ENCODE measurements around the gene TCF25.

TCF25 gene

DNA sequence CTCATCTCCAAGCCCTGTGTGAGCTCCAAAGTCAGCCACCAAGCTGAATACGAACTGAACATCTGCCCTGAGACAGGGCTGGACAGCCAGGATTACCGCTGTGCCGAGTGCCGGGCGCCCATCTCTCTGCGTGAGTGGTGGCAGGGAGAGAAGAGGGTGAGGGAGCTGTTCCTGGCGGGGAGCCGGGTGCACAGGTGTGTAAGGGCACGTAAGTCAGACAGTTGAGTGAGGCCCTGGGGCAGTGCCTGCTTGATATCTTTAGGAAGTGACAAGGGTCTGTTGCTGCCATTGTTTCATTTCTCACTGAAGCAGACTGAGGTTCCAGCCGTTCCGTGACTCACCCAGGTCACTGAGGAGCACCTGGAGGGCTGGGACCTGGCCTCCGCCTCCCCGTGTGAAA is 87.6 kb downstream of the TCF25 start:
- no peak overlapping the region for H3K14ac ChIP-seq (ENCODE audit: low read length)
- H3K9me3 ChIP-seq (replicated peaks in 1 of 2; ENCODE audit: control insufficient read depth in 2 of 2, insufficient read depth in 1 of 2, low read depth in 1 of 2, low read length in 2 of 2) = no peaks in the 10 kb centered on the region
- no peaks in the 10 kb centered on the region for H3K79me1 ChIP-seq (ENCODE audit: low read depth, low read length)
- H4K91ac ChIP-seq (ENCODE audit: low read depth, low read length, poor library complexity) = no peak overlapping the region
- H2BK12ac ChIP-seq (ENCODE audit: low read length) = no peak overlapping the region
- DNase-seq (ENCODE audit: low spot score) = no peak
- no peak overlapping the region for H2BK15ac ChIP-seq (ENCODE audit: low read length)
- H3K36me3 ChIP-seq (replicated peaks in 1 of 2; ENCODE audit: control insufficient read depth in 2 of 2, insufficient read depth in 2 of 2, low read length in 2 of 2) = peaks cover 28 to 67% of the 10 kb centered on the region in 2 donors
- peak overlapping the region; percentile 28 for H2AK5ac ChIP-seq (ENCODE audit: low read depth, low read length)
- peak overlapping the region; percentile 24 for H2BK5ac ChIP-seq (ENCODE audit: low read length)
- H3K27ac ChIP-seq (replicated peaks; ENCODE audit: low read length) = no peak overlapping the region
- H3K23ac ChIP-seq (ENCODE audit: low read depth, low read length, poor library complexity) = no peak overlapping the region
- H3K4me1 ChIP-seq (ENCODE audit: control insufficient read depth in 2 of 2, insufficient read depth in 1 of 2, low read depth in 1 of 2, low read length in 2 of 2) = no peaks in the 10 kb centered on the region
- H4K8ac ChIP-seq (ENCODE audit: low read depth, low read length) = no peak overlapping the region
- H3K9ac ChIP-seq (ENCODE audit: low read depth, low read length, poor library complexity) = no peak overlapping the region
- H2AFZ ChIP-seq (ENCODE audit: low read length) = no peak overlapping the region
- H2BK120ac ChIP-seq (ENCODE audit: low read depth, low read length) = no peak overlapping the region
- H3K4ac ChIP-seq (ENCODE audit: low read length) = no peak overlapping the region
- no CpG with 5 or more reads among the region's 13 CpGs for WGBS, 2 donors (ENCODE audit: extremely low coverage in 2 of 2, insufficient read length in 2 of 2, insufficient replicate concordance in 1 of 2)
- no peak overlapping the region for H3K18ac ChIP-seq (ENCODE audit: low read length)
- no peak overlapping the region for H3K4me2 ChIP-seq (ENCODE audit: insufficient read depth, low read length, poor library complexity, severe bottlenecking)
- no peak overlapping the region for H3K4me3 ChIP-seq (ENCODE audit: low read length in 2 of 2)
- no peaks in the 10 kb centered on the region for H3K27me3 ChIP-seq (ENCODE audit: control insufficient read depth in 3 of 3, insufficient read depth in 3 of 3, low read depth in 1 of 3, low read length in 3 of 3)

All from neuronal stem cell (in vitro differentiated cells).